ENCODE measurements around the gene CASP8.

The CASP8 gene

DNA sequence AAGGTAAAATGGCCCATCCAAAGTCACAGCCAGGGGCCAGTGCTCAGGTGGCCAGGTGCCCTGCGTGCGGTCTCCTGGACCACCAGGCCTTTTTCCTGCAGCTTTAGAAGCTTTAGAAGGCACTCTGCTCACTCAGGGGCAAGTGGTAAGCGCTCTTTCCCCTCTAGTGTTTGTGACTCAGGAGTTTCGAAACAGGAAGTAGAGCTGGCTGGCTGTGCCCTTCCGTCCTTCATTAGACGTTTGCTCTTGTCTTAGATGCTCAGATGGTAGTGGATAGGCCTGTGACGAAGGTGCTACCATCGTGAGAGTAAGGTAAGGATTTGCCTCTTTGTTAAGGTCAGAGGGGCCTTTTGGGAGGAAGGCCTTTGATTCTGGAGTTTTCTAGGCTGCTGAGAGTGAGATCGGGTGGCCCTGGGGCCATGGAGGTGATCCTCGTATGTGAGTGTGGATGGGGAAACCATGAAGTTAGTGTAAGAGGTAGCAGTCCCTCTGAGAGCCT lies at the start of gene CASP8:
CASP8 (plus strand) TSS at position 235 of the 499 bp plus-strand sequence. CDS start 5,951 bp downstream, outside the sequence.
- DNase-seq: peak; percentile 49 to 64

DNA sequence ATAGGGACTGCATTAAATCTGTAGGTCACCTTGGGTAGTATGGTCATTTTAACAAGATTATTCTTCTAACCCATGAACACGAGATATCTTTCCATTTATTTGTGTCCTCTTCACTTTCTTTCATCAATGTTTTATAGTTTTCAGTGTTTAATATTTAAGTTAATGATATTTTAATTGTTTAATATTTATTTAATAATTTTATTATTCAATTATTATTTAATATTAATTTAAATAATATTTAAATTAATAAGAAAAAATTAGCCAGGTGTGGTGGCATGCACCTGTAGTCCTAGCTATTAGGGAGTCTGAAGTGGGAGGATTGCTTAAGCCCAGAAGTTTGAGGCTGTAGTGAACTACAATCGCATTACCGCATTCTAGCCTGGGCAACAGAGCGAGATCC lies 44.4 kb upstream of the CASP8 start:
- no peak for DNase-seq

- DNase-seq: no peak
These were observed 43.4 kb upstream of the CASP8 start for GRCh38 chr2:201216918-201217317.

DNA sequence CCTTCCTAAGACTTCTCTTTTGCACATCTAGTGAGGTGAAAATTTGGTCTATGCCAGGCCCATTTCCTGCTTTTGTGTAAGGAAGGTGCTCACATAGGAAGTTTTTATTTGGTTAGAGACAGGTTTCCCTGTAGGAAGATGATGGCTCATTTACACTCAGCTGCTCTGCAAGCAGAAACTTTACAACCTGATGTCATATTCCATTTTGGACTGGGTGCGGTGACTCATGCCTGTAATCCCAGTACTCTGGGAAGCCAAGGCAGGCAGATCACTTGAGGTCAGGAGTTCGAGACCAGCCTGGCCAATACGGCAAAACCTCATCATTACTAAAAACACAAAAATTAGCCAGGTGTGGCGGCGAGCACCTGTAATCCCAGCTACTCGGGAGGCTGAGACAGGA lies 41.6 kb upstream of the CASP8 start:
- DNase-seq: no peak

DNA sequence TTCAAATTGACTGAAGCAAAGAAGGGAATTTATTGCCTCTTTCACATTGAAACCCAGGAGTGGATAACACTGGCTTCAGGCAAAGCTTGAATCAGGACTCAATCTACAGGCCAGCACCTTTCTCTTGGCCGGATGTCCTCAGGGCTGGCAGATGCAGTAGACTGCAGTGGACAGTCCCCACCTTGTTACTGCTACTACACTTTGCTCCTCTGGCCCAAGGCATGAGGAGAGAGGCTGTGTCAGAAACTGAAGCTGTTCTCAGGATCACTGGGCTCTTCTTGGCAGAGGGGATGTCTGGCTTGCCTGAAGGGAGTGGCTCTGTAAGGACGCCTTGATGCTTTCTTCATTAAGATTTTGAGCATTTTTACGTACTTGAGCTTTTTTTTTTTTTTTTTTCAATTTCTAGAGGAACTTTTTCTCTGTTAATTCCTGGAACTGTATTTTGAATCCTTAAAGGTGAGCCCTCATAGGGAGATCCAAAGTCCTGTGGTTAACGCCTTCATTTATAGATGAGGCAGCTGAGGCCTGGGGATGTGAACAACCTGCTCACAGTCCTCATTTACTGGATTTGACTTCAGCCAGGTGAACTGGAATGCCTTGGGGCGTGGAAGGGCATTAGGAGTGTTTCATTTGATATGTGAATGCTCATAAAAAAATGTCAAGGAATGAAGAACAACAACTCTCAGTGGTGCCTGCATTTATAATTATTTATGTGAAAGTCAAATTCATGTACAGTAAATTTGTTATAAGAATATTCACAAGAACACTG lies 40.8 kb upstream of the CASP8 start:
- no peak for DNase-seq

DNA sequence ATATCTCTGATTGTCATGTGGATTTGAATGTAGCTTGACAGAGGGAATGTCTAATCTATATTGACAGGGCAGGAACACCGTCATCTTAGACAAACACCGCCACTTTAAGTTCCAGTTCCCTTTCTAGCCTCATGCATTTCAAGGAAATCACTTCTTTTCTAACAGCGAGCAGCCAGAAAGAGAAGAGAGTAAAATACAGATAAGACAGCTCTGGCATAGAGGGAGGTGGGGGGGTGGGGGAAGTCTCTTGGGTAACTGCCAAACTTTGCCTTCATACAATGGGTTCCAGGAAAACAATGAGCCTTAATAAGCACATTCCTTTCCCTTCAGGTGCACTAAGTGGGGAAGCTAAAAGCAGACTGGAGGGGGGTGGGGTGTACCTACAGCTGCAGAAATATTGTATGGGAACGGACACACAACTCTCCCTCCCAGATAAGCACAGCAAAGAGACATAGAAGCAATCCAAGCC lies 40.2 kb upstream of the CASP8 start:
- DNase-seq: no peak

GRCh38 chr2:201223089-201224073 lies 37.0 kb upstream of the CASP8 start:
- DNase-seq: no peak

GRCh38 chr2:201228271-201228911 lies 31.9 kb upstream of the CASP8 start:
- no peak for DNase-seq

DNA sequence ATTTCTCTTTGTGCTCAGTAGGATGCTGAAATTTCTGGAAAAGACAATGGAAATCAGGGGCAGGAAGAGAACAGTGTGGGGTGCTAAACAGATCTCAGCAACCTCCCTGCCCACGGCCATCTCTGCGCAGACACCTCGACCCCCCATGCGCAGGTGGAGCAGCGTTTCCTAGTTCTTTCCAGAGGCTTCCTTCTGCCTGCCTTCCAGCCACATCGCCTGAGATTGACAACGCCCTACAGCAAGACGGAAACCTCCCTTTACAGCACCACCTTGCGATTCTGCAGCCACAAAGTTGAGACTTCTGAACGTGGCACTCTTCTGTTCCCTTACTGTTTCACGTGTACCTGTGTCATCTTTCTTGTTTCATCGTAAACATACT lies 31.4 kb upstream of the CASP8 start:
- DNase-seq: no peak

- DNase-seq: peak; percentile 91 to 95
These were observed 28.4 kb upstream of the CASP8 start for GRCh38 chr2:201231781-201232466.

GRCh38 chr2:201232467-201232815 lies 27.9 kb upstream of the CASP8 start:
- no peak for DNase-seq

GRCh38 chr2:201233192-201233811 lies 27.0 kb upstream of the CASP8 start:
- peak; percentile 90 to 94 for DNase-seq

DNA sequence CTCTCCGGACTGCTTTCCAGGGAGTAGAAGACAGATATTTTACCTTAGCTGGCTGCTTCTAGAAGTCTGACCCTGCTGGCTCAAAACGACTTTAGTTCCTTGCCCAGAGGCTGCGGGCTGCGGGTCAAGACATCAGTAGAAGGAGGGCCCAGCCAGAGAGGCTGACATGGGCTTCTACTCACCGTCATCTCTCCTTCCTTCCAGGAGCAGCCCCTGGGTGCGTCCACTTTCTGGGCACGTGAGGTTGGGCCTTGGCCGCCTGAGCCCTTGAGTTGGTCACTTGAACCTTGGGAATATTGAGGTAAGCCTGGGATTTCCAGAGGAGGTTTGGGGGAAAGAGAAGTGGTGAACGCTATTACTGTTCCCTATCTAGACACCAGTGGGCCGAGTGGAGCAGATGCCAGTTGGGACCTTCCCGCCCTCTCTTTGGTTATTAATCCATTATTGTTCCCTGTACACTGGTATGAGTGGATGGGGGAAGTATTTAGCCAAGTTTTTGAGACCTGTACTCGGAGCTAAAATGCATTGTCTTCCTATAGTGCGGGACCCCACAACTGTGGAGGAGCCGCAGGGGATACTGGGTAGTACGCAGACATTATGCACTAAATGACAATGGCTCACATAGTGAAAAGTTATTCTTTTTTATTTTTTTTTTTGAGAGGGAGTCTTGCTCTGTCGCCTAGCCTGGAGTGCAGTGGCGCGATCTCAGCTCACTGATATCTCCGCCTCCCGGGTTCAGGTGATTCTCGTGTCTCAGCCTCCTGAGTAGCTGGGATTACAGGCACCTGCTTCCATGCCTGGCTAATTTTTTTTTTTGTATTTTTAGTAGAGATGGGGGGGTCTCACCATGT lies 26.3 kb upstream of the CASP8 start:
- peak; percentile 32 to 41 for DNase-seq

DNA sequence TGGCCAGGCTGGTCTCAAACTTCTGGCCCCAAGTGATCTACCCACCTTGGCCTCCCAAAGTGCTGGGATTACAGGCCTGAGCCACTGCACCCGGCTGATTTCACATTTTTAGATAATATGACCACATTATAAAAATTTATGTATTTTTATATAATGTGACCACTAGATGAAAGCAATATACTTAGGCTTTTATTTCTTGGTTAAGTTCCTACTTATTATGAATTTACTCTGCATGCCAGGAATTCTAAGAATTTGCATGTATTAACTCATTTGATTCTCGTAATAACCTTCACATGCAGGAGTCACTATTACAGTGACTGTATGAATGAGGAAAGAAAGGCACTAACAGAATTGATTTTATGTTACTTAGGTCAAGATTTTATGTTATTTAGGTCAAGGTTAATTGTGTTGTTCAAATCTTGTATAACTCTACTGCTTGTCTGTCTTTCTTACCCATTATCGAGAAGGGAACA lies 25.6 kb upstream of the CASP8 start:
- no peak for DNase-seq

DNA sequence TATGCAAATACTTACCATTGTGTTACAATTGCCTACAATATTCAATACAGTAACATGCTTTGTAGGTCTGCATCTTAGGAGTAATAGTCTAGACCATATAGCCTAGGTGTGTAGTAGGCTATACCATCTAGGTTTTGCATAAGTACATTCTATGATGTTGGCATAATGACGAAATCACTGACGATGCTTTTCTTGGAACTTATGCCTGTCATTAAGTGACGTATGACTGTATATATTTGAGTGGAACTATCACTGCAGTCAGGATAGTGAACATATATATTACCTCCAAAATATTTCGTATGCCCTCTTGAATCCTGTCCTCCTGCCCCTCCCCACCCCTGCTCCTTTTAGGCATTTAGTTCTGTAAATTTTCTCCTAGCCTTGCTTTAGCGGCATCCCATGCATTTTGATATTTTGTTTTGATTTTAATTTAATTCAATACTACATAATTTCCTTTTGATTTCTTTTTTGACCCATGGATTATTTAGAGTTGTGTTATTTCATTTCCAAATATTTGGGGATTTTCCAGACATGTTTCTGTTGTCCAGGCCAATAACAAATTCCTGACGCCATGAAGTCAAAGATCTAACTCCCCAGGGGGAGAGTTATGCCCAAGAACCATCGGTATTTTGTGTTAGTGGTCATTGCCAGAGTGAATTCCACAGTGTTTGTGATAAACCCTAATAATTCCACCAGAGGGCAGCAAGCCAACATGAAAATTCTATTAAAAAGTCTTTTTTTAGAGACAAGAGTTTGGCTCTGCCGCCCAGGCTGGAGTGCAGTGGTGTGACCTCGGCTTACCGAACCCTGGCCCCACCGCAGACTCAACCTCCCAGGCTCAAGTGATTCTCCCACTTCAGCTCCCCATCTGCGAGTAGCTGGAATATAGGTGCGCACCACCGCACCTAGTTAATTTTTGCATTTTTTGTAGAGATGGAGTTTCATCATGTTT lies 24.2 kb upstream of the CASP8 start:
- peak in 1 of 2 experiments; percentile 33 for DNase-seq

DNA sequence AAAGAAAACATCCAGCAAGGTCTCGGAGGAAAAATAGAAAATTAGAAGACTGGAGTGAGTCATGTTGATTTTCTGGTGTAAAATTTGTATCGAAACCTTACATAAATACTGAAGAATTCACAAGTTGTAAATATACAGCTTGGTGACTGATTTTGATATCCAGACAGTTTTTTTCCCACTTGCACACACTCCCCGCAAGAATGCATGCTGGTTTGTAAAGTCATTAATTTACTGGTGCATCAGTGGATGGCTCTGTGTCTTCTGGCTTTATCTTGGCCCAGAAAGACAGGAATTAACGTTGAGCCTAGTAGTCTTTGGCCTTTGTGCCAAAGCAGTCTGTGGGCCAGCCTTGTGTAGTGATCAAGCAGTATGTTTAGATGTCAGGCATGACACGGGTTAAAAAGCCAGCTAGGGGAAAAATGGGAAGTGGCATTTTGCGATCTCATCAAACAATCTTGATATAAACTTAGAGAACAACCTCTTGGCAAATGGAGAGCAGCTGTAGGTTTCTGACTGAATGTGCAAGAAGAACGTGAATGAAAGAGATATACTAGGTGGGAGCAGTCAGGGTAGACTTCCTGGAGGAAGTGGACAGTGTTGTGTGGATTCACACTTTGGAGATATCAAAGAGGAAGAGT lies 22.7 kb upstream of the CASP8 start:
- DNase-seq: no peak

- DNase-seq: peak; percentile 40 to 56
These were observed 21.0 kb upstream of the CASP8 start for GRCh38 chr2:201239167-201239935.

- no peak for DNase-seq
These were observed 17.6 kb upstream of the CASP8 start for GRCh38 chr2:201242571-201243277.

All from activated CD4-positive, alpha-beta T cell treated with anti-CD3 and anti-CD28 coated beads, Interleukin-2, amount 50 U/mL, for 48 hours (primary cell).